ENCODE results near the gene APOBEC3A. TPM values are rescaled to one million over a fixed set of nuclear protein-coding genes. Genes with fewer than 3 reads are reported as not detected.

APOBEC3A gene
- total and polyA plus RNA-seq, 2 of the 4 experiments (the other 2 are of a cell fraction): not detected

DNA sequence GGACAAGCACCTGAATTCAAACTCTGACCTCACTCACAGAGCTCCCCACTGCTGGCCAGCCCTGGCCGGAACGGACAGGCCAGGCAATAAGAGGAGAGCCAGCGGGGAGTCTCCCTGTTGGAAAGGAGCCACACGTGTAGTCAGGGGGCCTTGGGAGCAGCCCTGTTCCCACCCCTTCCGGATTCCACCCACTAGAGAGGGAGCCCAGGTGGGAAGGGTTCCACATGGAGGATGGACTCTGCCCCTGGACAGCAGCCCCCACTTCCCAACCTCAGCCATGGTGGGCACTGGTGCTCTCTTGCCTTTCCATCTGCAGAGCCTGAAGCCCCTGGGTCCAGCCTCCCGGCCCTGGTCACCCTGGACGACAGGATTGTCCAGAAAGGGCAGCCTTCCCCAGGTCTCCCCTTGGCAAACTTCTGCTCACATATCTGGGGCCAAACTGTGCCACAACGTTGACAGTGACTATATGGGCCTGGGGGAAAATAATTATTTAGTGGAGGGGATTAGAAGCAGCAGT is 7.5 kb upstream of the APOBEC3A start:
- Histone ChIP-seq H3K56ac (ENCODE audit: extremely low read depth, insufficient read depth, low read length) (no peak overlapping the region), H3K14ac (replicated peaks; ENCODE audit: low read depth, low read length) (no peak overlapping the region), H3K27ac (ENCODE audit: insufficient read depth, low read length) (no peak overlapping the region), H2BK5ac (ENCODE audit: low read depth, low read length, poor library complexity, severe bottlenecking) (no peak overlapping the region), H2AK9ac (replicated peaks; ENCODE audit: low read depth, low read length, poor library complexity) (no peak overlapping the region), H2AK5ac (ENCODE audit: low read depth, low read length) (no peak overlapping the region), H3K4me1 (ENCODE audit: control insufficient read depth, insufficient read depth, low read length) (no peaks in the 10 kb centered on the region), H3K23ac (ENCODE audit: low read depth, low read length) (no peak overlapping the region), H4K20me1 (ENCODE audit: insufficient read depth, low read length) (no peaks in the 10 kb centered on the region), H4K91ac (ENCODE audit: insufficient read depth, low read depth, low read length) (no peak overlapping the region), H3K18ac (ENCODE audit: low read depth, low read length) (no peak overlapping the region), H3K9me3 (ENCODE audit: control insufficient read depth, insufficient read depth, low read length) (no peaks in the 10 kb centered on the region), H3K4me2 (ENCODE audit: low read depth, low read length) (no peak overlapping the region), H3K36me3 (ENCODE audit: control insufficient read depth, insufficient read depth, low read length) (no peaks in the 10 kb centered on the region), H3K9ac (ENCODE audit: low read depth, low read length) (no peak overlapping the region), H2BK20ac (ENCODE audit: low read depth, low read length) (no peak overlapping the region), H3K79me1 (ENCODE audit: low read depth in 1 of 2, low read length in 2 of 2) (no peaks in the 10 kb centered on the region), H3K27me3 (ENCODE audit: control insufficient read depth, insufficient read depth, low read length) (peaks cover 74% of the 10 kb centered on the region), H3K4ac (ENCODE audit: low read depth, low read length) (no peak overlapping the region), H2BK15ac (ENCODE audit: low read depth, low read length) (no peak overlapping the region), H4K5ac (ENCODE audit: low read depth, low read length) (no peak overlapping the region), H2BK120ac (ENCODE audit: low read depth, low read length) (no peak overlapping the region), H4K8ac (ENCODE audit: low read depth in 2 of 2, low read length in 2 of 2) (no peak overlapping the region), H3K4me3 (ENCODE audit: insufficient read depth, low read depth, low read length) (no peak overlapping the region), H2AFZ (replicated peaks; ENCODE audit: low read length, poor library complexity) (no peak overlapping the region), H3K9me1 (ENCODE audit: insufficient read depth, low read length) (no peaks in the 10 kb centered on the region)
- DNase-seq (no peak), ATAC-seq (ENCODE audit: low read depth) (no peak)
- intact Hi-C loops (cut with micrococcal nuclease): no loop called here
- in situ Hi-C loops (cut with MboI; ENCODE audit: low sequenced_read_pairs): no loop called here
- no peak for TF ChIP-seq MAZ (IDR thresholded peaks at IDR 0.05; ENCODE audit: borderline replicate concordance, low read depth, low read length)
- TF ChIP-seq BHLHE40 (IDR thresholded peaks at IDR 0.05; ENCODE audit: low read depth, low read length): no peak
- TF ChIP-seq, protein P1, sequence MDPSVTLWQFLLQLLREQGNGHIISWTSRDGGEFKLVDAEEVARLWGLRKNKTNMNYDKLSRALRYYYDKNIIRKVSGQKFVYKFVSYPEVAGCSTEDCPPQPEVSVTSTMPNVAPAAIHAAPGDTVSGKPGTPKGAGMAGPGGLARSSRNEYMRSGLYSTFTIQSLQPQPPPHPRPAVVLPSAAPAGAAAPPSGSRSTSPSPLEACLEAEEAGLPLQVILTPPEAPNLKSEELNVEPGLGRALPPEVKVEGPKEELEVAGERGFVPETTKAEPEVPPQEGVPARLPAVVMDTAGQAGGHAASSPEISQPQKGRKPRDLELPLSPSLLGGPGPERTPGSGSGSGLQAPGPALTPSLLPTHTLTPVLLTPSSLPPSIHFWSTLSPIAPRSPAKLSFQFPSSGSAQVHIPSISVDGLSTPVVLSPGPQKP (IDR thresholded peaks at IDR 0.05; ENCODE audit: borderline replicate concordance, low read depth, low read length): no peak
- TF ChIP-seq POLR2A (IDR thresholded peaks at IDR 0.05; ENCODE audit: low read depth, low read length): no peak
- TF ChIP-seq SMC3 (IDR thresholded peaks at IDR 0.05; ENCODE audit: low read depth, low read length): no peak
- no peak for TF ChIP-seq RAD21 (IDR thresholded peaks at IDR 0.05; ENCODE audit: low read length)
- no peak for TF ChIP-seq CEBPB (IDR thresholded peaks at IDR 0.05; ENCODE audit: low read depth, low read length)
- no peak for TF ChIP-seq CHD1 (IDR thresholded peaks at IDR 0.05; ENCODE audit: low read depth, low read length)
- no peak for TF ChIP-seq MXI1 (IDR thresholded peaks at IDR 0.05; ENCODE audit: borderline replicate concordance, low read depth, low read length)
- ChIA-PET POLR2A (ENCODE audit: unreplicated experiment) (interaction anchor here (0.6 kb wide), 1 partner anchor 8 kb away, joined by 4 read pairs; no protein-coding TSS in a partner anchor), CTCF (interaction anchor here (0.6 to 0.7 kb wide), 3 partner anchors 50 to 1927 kb away, joined by 3 to 5 read pairs (median 4); no protein-coding TSS in a partner anchor)
- BruUV-seq (replicated peaks): no TSS peak
- dilution Hi-C loops (cut with HindIII; ENCODE audit: low sequenced_read_pairs, unreplicated experiment): no loop called here
- WGBS, 2 experiments (ENCODE audit: extremely low coverage in 2 of 2, insufficient read length in 1 of 2): no CpG with 5 or more reads among the region's 8 CpGs
